Body of pancreas (tissue), 4 donors: ENCODE measurements around the gene NUTF2. TPM values are rescaled to one million over a fixed set of nuclear protein-coding genes. Genes with fewer than 3 reads are reported as not detected.
A peak's percentile ranks its signal among the peaks of the same experiment; 100 is the strongest.

Experiments
- ATAC-seq: fragments of 150-250 bp; one replicate; pipeline ENCODE4 v1.9.1; 2016
- DNase-seq, 4 donors: peaks; one replicate each; pipeline ENCODE4 v3.0.0-alpha.2; 2019
- H3K27ac ChIP-seq, 4 donors: fragments of 200-600 bp; sonication (generic); 1 replicate in 3 of 4; 2 replicates in 1 of 4; pipeline versions ENCODE4 v1.5.1 to v1.6.1; 2016 to 2019; ENCODE audit warnings: mild to moderate bottlenecking in 1 of 4, mixed read lengths in 1 of 4, moderate library complexity in 1 of 4
- H3K27me3 ChIP-seq, 2 donors: fragments of 200-600 bp; sonication (generic); one replicate each; pipeline ENCODE4 v1.6.0; 2016; ENCODE audit warnings: mild to moderate bottlenecking in 1 of 2
- H3K36me3 ChIP-seq, 2 donors: fragments of 200-600 bp; sonication (generic); replicated peaks in 1 of 2; 2 replicates each; pipeline ENCODE4 v1.5.1; 2016; ENCODE audit warnings: low read depth in 2 of 2; ENCODE audit not compliant: insufficient read depth in 1 of 2
- H3K4me1 ChIP-seq: fragments of 200-600 bp; sonication (generic); one replicate; pipeline ENCODE4 v1.6.0; 2016
- H3K4me3 ChIP-seq, 2 donors: fragments of 200-600 bp; sonication (generic); 1 replicate in 1 of 2; 2 replicates in 1 of 2; pipeline ENCODE4 v1.5.1; 2016 to 2019
- H3K9me3 ChIP-seq, 3 donors: fragments of 200-600 bp; sonication (generic); 1 replicate in 2 of 3; 2 replicates in 1 of 3; pipeline ENCODE4 v1.5.1; 2016
- POLR2A ChIP-seq, 3 donors: fragments of 450-650 bp; IDR thresholded peaks; one replicate each; pipeline ENCODE4 v1.6.1; 2016; ENCODE audit warnings: antibody characterized with exemption in 3 of 3, mild to moderate bottlenecking in 2 of 3
- WGBS, 2 donors: methylation state at CpG; one replicate each; pipeline ENCODE4 v1.1.5; 2017; 5-methylcytosine and 5-hydroxymethylcytosine counted together
- intact Hi-C: fragments of 100-400 bp; cut with DNase I; formaldehyde crosslinking; loops from one replicate; pipeline ENCODE4 v1.15.1; 2023
- total RNA-seq, 2 donors: library from RNA; depleted of rRNA; stranded (reverse); fragments of >200 nt; gene quantifications; one replicate each; pipeline ENCODE4 v1.1.0, GENCODE V29; 2016
- TF ChIP-seq, protein P1 (sequence below), 7 experiments: fragments of 450-650 bp in 4 of 7; fragments of 200-600 bp in 3 of 7; sonication (generic) in 3 of 7; IDR thresholded peaks; one replicate each; pipeline ENCODE4 v1.5.1; 2016 to 2019; ENCODE audit warnings: antibody characterized with exemption in 7 of 7

Gene NUTF2
- total RNA-seq, 2 donors from 2014 or later: 39.2 to 42.8 TPM

DNA sequence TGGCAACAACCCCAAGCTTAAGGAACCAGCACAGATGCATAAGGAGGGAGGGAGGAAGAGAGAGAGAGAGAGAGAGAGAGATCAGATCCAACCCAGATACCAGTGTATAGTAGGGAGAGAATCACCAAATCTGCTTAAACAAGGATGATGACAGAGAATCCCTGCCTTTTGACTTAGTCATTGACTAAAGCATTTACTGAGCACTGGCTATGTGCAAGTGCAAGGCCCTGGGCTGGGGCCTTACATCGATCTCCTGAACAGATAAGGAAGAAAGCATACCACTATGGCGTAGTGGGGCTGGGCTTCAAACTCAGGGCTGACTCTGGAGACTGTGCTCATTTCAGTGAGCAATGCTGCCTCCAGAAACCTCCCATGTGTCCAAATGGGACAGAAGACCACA, 24.2 kb upstream of the NUTF2 start:
- no peaks in the 10 kb centered on the region for H3K36me3 ChIP-seq
- no peak for ATAC-seq
- H3K9me3 ChIP-seq: no peaks in the 10 kb centered on the region
- WGBS, 2 donors: 82 to 88% methylated on average over 2 of the region's 2 CpGs
- TF ChIP-seq, protein P1, sequence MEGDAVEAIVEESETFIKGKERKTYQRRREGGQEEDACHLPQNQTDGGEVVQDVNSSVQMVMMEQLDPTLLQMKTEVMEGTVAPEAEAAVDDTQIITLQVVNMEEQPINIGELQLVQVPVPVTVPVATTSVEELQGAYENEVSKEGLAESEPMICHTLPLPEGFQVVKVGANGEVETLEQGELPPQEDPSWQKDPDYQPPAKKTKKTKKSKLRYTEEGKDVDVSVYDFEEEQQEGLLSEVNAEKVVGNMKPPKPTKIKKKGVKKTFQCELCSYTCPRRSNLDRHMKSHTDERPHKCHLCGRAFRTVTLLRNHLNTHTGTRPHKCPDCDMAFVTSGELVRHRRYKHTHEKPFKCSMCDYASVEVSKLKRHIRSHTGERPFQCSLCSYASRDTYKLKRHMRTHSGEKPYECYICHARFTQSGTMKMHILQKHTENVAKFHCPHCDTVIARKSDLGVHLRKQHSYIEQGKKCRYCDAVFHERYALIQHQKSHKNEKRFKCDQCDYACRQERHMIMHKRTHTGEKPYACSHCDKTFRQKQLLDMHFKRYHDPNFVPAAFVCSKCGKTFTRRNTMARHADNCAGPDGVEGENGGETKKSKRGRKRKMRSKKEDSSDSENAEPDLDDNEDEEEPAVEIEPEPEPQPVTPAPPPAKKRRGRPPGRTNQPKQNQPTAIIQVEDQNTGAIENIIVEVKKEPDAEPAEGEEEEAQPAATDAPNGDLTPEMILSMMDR (IDR thresholded peaks at IDR 0.05): no peak
- TF ChIP-seq POLR2A (IDR thresholded peaks at IDR 0.05): no peak
- H3K4me3 ChIP-seq: no peak overlapping the region
- no peaks in the 10 kb centered on the region for H3K27me3 ChIP-seq
- no peak for DNase-seq
- no peaks in the 10 kb centered on the region for H3K4me1 ChIP-seq
- H3K27ac ChIP-seq: no peak overlapping the region
- intact Hi-C loops: no loop called here

DNA sequence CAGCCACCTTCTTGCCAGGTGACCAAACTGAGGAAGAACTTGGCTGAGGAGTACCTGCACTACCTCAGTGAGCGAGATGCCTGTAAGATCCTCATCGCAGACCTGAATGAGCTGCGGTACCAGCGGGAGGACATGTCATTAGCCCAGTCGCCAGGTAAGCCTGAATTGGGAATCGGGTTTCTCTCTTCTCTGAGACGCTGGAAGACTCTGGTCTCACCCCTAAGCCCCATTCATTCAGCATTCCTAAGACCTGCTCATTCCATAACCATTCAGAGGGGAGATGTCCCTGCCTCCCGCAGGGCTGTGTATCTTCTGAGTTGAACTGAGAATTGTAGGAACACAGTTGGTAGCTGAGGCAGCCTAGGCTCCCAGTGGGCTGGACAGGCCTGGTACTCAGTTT, 21.6 kb upstream of the NUTF2 start:
- WGBS, 2 donors: 80 to 85% methylated on average over 8 of the region's 8 CpGs
- no peaks in the 10 kb centered on the region for H3K4me1 ChIP-seq
- intact Hi-C loops: no loop called here
- H3K4me3 ChIP-seq: no peak overlapping the region
- no peak for TF ChIP-seq POLR2A (IDR thresholded peaks at IDR 0.05)
- TF ChIP-seq, protein P1 (IDR thresholded peaks at IDR 0.05): no peak
- H3K36me3 ChIP-seq: peaks cover 0 to 11% of the 10 kb centered on the region in 2 donors
- DNase-seq: no peak
- no peaks in the 10 kb centered on the region for H3K9me3 ChIP-seq
- no peaks in the 10 kb centered on the region for H3K27me3 ChIP-seq
- ATAC-seq: no peak
- H3K27ac ChIP-seq: no peak overlapping the region

DNA sequence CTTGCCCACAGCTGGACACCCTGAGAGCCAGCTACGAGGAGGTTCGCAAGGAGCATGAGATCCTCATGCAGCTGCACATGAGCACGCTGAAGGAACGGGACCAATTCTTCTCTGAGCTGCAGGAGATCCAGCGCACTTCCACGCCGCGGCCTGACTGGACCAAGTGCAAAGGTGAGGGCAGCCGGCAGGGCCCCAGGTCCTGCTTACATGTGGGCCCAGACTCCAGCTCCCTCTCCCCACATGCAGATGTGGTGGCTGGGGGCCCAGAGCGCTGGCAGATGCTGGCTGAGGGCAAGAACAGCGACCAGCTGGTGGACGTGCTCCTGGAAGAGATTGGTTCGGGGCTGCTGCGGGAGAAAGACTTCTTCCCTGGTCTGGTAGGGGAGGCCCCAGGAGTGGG, 20.8 kb upstream of the NUTF2 start:
- H3K36me3 ChIP-seq: peaks cover 0 to 14% of the 10 kb centered on the region in 2 donors
- intact Hi-C loops: no loop called here
- no peak for DNase-seq

DNA sequence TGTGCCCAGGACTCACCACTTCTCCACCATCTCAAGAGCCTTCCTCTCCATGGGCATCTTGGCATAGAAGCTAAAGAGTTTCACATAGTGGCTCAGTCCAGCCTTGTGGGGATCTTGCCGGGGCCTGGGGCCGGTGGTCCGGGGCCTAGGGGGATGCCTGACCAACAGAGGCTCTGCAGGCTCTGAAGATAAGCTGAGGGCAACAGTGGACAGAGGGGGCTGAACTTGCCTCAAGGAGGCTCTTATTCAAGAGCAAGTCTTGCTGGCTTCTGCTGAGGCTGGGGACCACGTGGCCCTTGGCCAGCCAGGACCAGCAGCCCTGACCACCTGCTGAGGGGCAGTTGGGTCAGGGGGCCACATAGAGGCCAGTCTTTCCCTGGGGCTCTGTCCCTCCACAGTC, 18.1 kb upstream of the NUTF2 start:
- Histone ChIP-seq H3K27ac (no peak overlapping the region), H3K9me3 (no peaks in the 10 kb centered on the region), H3K36me3 (peaks cover 0 to 14% of the 10 kb centered on the region in 2 donors), H3K4me3 (no peak overlapping the region), H3K4me1 (peaks cover 14% of the 10 kb centered on the region), H3K27me3 (no peaks in the 10 kb centered on the region)
- no peak for ATAC-seq
- intact Hi-C loops: no loop called here
- TF ChIP-seq, protein P1 (IDR thresholded peaks at IDR 0.05): no peak
- TF ChIP-seq POLR2A (IDR thresholded peaks at IDR 0.05): no peak
- no peak for DNase-seq
- 93% methylated on average over 4 of the region's 4 CpGs; no CpG with 5 or more reads in 1 of the 2 donors for WGBS, 2 donors

More for the DNA sequence above, 20.8 kb upstream of the NUTF2 start:
- no peak overlapping the region for H3K27ac ChIP-seq
- no peaks in the 10 kb centered on the region for H3K9me3 ChIP-seq
- no peak for ATAC-seq
- no peaks in the 10 kb centered on the region for H3K27me3 ChIP-seq
- H3K4me3 ChIP-seq: no peak overlapping the region
- TF ChIP-seq, protein P1 (IDR thresholded peaks at IDR 0.05): no peak
- no peak for TF ChIP-seq POLR2A (IDR thresholded peaks at IDR 0.05)
- no peaks in the 10 kb centered on the region for H3K4me1 ChIP-seq
- 90 to 95% methylated on average over 9 to 14 of the region's 14 CpGs for WGBS, 2 donors

DNA sequence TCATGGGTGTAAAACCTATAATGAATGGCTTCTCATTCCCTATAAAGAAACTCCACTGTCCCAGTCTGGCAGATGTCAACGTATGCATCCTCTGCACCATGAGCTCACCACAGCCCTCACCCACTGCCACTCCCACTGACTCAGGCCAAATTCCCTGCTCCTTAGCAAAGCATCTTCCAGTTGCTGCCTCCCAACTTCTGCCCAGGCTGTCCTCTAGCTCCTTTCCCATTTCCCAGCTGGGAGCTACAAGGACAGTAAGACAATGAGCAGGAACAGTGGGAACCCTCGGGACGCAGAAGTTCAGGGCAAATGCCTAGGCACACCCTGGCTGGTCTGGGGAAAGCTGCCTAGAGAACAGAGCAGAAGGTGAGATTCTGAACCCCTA, 13.7 kb upstream of the NUTF2 start:
- 0 to 3% methylated on average over 3 of the region's 3 CpGs for WGBS, 2 donors
- ATAC-seq (peak; percentile 6), DNase-seq (no peak)
- Histone ChIP-seq H3K4me3 (peak overlapping the region; percentile 57 to 72), H3K27me3 (no peaks in the 10 kb centered on the region), H3K36me3 (peaks cover 0 to 14% of the 10 kb centered on the region in 2 donors), H3K27ac (peak overlapping the region in 2 of 4 donors; percentile 37 to 58), H3K4me1 (peaks cover 20% of the 10 kb centered on the region), H3K9me3 (no peaks in the 10 kb centered on the region)
- intact Hi-C loops: no loop called here
- TF ChIP-seq, protein P1 (IDR thresholded peaks at IDR 0.05): no peak
- TF ChIP-seq POLR2A (IDR thresholded peaks at IDR 0.05): no peak
